OCI-LY1 (cell line): Measurements from ENCODE around the gene INPP5A.

Experiments
- CTCF ChIP-seq: fragments of 200-600 bp; sonication (generic), shearing (Covaris generic); IDR thresholded peaks from 2 replicates; pipeline ENCODE4 v1.5.1; 2017; ENCODE audit warnings: mild to moderate bottlenecking, antibody characterized with exemption, low read length, moderate library complexity, mixed read lengths
- EZH2 ChIP-seq: fragments of 200-600 bp; sonication (generic), shearing (Covaris generic); IDR thresholded peaks from 2 replicates; pipeline ENCODE4 v1.8.0; 2017; ENCODE audit warnings: borderline replicate concordance, mixed run types, mild to moderate bottlenecking, antibody characterized with exemption, low read length, moderate library complexity, mixed read lengths

- TF ChIP-seq CTCF = no peak
- no peak for TF ChIP-seq EZH2
Observed at GRCh38 chr10:132681858-132682755, 144.5 kb downstream of the INPP5A start.
